ENCODE measurements around the gene BBIP1. TPM values are rescaled to one million over a fixed set of nuclear protein-coding genes. Genes with fewer than 3 reads are reported as not detected.
A peak's percentile ranks its signal among the peaks of the same experiment; 100 is the strongest.

BBIP1 gene
- total RNA-seq, 1 donor, result 32.2 TPM

GRCh38 chr10:110901954-110902819, 16.8 kb downstream of the BBIP1 start:
- peaks cover 24% of the 10 kb centered on the region for H3K4me1 ChIP-seq (ENCODE audit: insufficient read depth, low read length)
- no peaks in the 10 kb centered on the region for H3K27me3 ChIP-seq (ENCODE audit: insufficient read depth, low read length)
- H3K79me2 ChIP-seq (ENCODE audit: insufficient read depth, low read length), result peaks cover 2% of the 10 kb centered on the region
- no peaks in the 10 kb centered on the region for H4K20me1 ChIP-seq (ENCODE audit: insufficient read depth, low read length)
- no peak for TF ChIP-seq CTCF (IDR thresholded peaks at IDR 0.05; ENCODE audit: extremely low read depth, low read depth, low read length)
- no peaks in the 10 kb centered on the region for H3K9me3 ChIP-seq (ENCODE audit: low read depth, low read length)
- peak; percentile 81 for DNase-seq (ENCODE audit: insufficient read length, low spot score, missing footprints)
- peaks cover 28% of the 10 kb centered on the region for H3K36me3 ChIP-seq (ENCODE audit: insufficient read depth, low read length)
- no peak overlapping the region for H3K4me3 ChIP-seq (ENCODE audit: insufficient read depth, low read length)
- H3K27ac ChIP-seq (ENCODE audit: low read depth, low read length), result peak overlapping the region; percentile 63
- no peak overlapping the region for H2AFZ ChIP-seq (ENCODE audit: low read length)
- H3K4me2 ChIP-seq (ENCODE audit: insufficient read depth, low read length), result no peak overlapping the region

GRCh38 chr10:110900983-110901382, 18.0 kb downstream of the BBIP1 start:
- H3K79me2 ChIP-seq (ENCODE audit: insufficient read depth, low read length), result peaks cover 9% of the 10 kb centered on the region
- H3K4me3 ChIP-seq (ENCODE audit: insufficient read depth, low read length), result no peak overlapping the region
- no peak overlapping the region for H3K4me2 ChIP-seq (ENCODE audit: insufficient read depth, low read length)
- H3K27ac ChIP-seq (ENCODE audit: low read depth, low read length), result no peak overlapping the region
- H3K36me3 ChIP-seq (ENCODE audit: insufficient read depth, low read length), result peaks cover 36% of the 10 kb centered on the region
- no peak for DNase-seq (ENCODE audit: insufficient read length, low spot score, missing footprints)
- no peak overlapping the region for H2AFZ ChIP-seq (ENCODE audit: low read length)
- H3K27me3 ChIP-seq (ENCODE audit: insufficient read depth, low read length), result no peaks in the 10 kb centered on the region
- no peaks in the 10 kb centered on the region for H4K20me1 ChIP-seq (ENCODE audit: insufficient read depth, low read length)
- peaks cover 30% of the 10 kb centered on the region for H3K4me1 ChIP-seq (ENCODE audit: insufficient read depth, low read length)
- H3K9me3 ChIP-seq (ENCODE audit: low read depth, low read length), result no peaks in the 10 kb centered on the region
- TF ChIP-seq CTCF (IDR thresholded peaks at IDR 0.05; ENCODE audit: extremely low read depth, low read depth, low read length), result no peak

- Histone ChIP-seq H3K4me3 (ENCODE audit: insufficient read depth, low read length) (no peak overlapping the region), H3K36me3 (ENCODE audit: insufficient read depth, low read length) (peaks cover 53% of the 10 kb centered on the region), H4K20me1 (ENCODE audit: insufficient read depth, low read length) (no peaks in the 10 kb centered on the region), H3K27me3 (ENCODE audit: insufficient read depth, low read length) (no peaks in the 10 kb centered on the region), H2AFZ (ENCODE audit: low read length) (no peak overlapping the region), H3K27ac (ENCODE audit: low read depth, low read length) (peak overlapping the region; percentile 31), H3K9me3 (ENCODE audit: low read depth, low read length) (no peaks in the 10 kb centered on the region), H3K79me2 (ENCODE audit: insufficient read depth, low read length) (peaks cover 13% of the 10 kb centered on the region), H3K4me1 (ENCODE audit: insufficient read depth, low read length) (peaks cover 30% of the 10 kb centered on the region), H3K4me2 (ENCODE audit: insufficient read depth, low read length) (no peak overlapping the region)
- TF ChIP-seq CTCF (IDR thresholded peaks at IDR 0.05; ENCODE audit: extremely low read depth, low read depth, low read length), result no peak
- DNase-seq (ENCODE audit: insufficient read length, low spot score, missing footprints), result no peak
Measured at GRCh38 chr10:110898391-110898790, 20.6 kb downstream of the BBIP1 start.

- no peak for TF ChIP-seq CTCF (IDR thresholded peaks at IDR 0.05; ENCODE audit: extremely low read depth, low read depth, low read length)
- Histone ChIP-seq H3K9me3 (ENCODE audit: low read depth, low read length) (no peaks in the 10 kb centered on the region), H4K20me1 (ENCODE audit: insufficient read depth, low read length) (no peaks in the 10 kb centered on the region), H3K36me3 (ENCODE audit: insufficient read depth, low read length) (peaks cover 61% of the 10 kb centered on the region), H3K4me3 (ENCODE audit: insufficient read depth, low read length) (no peak overlapping the region), H3K4me1 (ENCODE audit: insufficient read depth, low read length) (peaks cover 22% of the 10 kb centered on the region), H3K27ac (ENCODE audit: low read depth, low read length) (no peak overlapping the region), H3K4me2 (ENCODE audit: insufficient read depth, low read length) (no peak overlapping the region), H2AFZ (ENCODE audit: low read length) (no peak overlapping the region), H3K27me3 (ENCODE audit: insufficient read depth, low read length) (no peaks in the 10 kb centered on the region), H3K79me2 (ENCODE audit: insufficient read depth, low read length) (peaks cover 13% of the 10 kb centered on the region)
- no peak for DNase-seq (ENCODE audit: insufficient read length, low spot score, missing footprints)
Measured at GRCh38 chr10:110897184-110897583, 21.8 kb downstream of the BBIP1 start.

Data from osteoblast (primary cell).